HG02798 (cell line): ENCODE results near the gene PADI1.

Experiments used
- ATAC-seq: cut with Tn5 transposase; IDR thresholded peaks from one replicate; pipeline ENCODE4 v1.9.1; 2021; ENCODE audit warnings: mild to moderate bottlenecking; ENCODE audit not compliant: unreplicated experiment, poor library complexity

Gene PADI1

GRCh38 chr1:17212487-17213121, 7.7 kb downstream of the PADI1 start:
- no peak for ATAC-seq

DNA sequence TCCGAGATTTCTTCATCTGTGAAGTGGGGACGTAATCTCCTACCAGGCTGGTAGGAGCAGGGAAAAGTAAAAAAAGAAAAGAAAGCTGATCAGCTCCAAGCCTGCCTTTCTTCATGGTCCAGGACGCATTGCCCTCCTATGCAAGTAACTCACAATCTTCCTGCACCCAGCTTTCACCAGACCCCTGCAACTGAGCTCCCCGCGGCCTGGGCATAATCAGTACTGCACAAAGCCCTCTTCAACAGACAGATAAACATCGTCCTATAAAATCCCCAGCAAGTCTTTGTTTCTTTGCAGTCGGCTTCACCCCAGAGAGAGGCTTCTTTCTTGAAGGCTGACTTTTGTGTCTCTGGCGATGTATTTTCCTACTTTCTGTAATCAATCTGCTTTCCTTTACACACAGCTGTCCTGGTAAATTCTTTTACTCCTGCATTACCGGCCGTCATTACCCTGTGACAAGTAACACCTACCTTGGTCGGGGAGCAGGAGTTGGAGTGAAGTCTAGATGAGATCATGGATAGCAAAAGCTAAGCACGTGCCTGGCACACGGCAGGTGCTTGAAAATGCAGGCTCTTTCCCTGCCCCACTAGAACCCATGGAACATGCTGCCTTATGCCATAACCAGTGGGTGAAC, 8.3 kb downstream of the PADI1 start:
- ATAC-seq = no peak

- no peak for ATAC-seq
Measured at GRCh38 chr1:17213782-17214148, 8.8 kb downstream of the PADI1 start.

DNA sequence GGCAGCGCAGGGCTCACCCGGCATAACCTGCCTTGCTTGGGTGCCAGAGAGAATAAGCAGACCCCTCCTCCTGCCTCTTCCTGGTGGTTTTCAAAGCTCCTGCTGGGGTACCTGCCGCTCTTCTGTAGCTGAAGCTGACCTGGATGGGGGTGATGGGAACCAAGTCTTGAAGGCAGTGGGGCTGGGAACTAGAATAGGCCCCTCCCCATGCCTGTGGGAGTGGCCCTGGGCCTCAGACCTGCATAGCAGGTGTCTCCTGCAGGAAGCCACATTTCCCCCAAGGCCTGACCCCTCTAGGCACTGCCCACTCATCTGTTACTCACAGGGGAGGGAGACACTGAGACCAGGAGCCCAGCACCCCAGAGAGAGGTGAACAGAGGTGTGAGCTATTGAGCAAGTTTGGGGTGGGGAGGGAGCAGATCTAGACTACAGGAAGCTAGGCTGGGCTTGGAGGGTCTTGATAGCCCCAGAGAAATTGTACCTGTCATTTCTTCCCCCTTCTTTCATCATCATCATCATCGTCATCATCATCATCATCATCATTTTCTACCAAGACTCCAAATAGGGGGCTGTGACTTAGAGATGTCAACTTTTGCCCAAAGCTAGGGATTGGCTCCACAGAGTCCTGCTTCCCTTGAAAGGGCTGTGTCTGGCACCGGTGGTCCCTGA, 10.1 kb downstream of the PADI1 start:
- no peak for ATAC-seq

GRCh38 chr1:17215545-17215890, 10.6 kb downstream of the PADI1 start:
- no peak for ATAC-seq

DNA sequence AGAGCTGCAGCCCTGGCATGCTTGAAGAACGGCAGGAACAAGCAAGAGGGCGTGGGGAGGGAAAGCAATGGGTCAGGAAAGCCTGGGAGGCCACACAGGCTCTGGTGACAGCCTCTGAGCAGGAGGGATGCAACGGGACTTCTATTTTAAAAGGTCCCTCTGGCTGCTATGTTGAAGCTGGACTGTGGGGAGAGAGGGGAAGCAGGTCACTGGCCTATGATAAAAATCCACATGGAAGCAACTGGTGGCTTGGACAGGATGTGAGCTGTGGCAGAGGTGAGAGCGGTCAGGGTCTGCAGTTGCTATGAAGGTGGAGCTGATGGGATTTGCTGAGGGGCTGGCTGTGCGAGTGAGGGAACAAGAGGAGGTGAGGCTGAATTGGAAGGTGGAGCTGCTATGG, 11.2 kb downstream of the PADI1 start:
- ATAC-seq = no peak

DNA sequence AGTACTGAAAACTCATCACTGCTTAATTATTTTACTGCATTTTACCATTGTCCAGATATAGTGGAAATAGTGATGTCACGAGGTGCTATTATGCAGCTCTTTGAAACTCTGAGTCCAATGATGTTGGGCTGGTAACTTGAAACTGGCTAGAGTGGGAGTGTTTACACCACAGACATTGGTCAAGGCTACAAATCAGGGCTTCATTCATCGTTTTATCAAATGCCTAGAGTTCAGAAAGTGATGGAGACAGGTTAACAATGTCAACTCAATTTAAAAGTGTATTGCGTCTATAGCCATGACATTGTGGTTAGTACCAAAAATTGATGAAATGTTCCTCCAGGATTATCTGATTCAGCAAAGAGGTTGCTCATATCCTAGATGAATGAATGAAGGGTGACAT, 12.7 kb downstream of the PADI1 start:
- ATAC-seq = no peak

GRCh38 chr1:17218939-17219338, 14.0 kb downstream of the PADI1 start:
- ATAC-seq = no peak

DNA sequence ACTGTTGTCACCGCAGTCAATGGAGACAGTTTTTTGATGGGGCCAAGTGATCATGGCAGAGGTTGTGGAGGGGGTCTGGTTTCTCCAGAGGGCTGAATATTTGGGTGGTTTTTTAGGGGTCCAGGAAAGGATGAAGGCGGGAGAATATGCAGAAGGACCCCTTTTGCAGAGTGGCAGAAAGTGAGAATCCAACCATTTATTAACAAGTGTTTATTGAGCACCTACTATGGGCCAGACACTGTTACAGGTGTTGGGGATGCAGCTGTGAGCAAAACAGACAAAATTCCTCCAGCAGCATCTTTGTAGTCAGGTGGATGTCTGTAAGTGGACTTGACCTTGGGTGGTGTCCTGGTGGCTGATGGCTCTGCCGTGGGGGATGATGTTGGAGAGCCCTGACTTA, 15.4 kb downstream of the PADI1 start:
- no peak for ATAC-seq

DNA sequence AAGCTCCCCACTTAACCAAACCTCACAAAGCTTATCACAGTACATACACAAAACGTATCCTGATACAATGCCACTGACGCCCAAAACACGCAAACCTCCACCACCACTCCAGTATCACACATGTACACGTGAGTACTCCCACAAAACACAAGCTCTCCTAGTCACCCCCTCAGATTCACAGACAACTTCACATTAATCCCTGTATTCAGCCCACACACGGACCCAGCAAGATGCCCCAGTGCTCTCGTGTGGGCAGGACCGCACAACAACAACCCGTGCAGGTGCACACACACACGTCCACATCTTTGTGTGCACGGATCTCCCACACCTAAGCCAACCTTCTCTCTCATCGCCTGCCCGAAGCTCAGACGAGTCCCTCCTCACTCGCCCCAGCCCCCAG, 17.6 kb downstream of the PADI1 start:
- no peak for ATAC-seq

GRCh38 chr1:17224434-17224833, 19.5 kb downstream of the PADI1 start:
- ATAC-seq = no peak

DNA sequence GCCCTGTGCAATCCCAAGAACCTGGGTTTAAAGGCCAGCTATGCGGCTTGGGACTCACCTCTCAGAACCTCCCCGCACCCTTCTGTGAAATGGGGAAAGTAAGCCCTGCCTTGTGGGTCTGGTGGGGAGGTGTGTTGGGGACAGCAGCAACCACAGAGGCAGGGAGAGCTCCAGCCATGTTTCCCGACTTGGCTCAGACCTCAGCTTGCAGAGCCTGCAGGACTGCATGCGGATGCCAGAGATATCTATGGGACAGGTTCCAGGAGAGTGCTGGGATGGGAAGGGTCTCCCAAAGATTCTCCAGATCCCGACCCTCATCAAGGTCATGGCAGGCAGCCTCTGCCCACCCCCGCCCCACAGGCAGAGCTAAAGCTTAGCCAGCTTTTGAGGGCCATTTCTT, 20.2 kb downstream of the PADI1 start:
- no peak for ATAC-seq

DNA sequence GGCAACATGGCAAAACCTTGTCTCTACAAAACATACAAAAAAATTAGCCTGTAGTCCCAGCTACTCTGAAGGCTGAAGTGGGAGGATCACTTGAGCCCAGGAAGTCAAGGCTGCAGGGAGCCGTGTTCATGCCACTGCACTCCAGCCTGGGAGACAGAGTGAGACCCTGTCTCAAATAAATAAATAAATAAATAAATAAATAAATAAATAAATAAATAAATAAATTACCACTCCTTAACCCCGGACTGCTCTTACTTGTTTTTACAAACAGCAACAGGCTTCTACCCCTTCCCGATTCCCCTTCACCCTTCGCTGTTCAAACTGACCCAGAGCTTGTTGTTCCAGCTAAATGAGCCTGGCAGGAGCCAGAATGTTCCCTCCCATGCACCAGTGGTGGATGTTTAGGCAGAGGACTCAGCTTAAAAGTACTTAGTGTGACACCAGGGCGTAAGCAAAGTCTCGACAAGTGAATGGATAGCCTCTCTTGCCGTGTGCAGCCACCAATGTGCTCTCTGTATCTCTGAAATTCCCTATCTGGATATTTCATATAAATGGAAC, 22.5 kb downstream of the PADI1 start:
- ATAC-seq = no peak

DNA sequence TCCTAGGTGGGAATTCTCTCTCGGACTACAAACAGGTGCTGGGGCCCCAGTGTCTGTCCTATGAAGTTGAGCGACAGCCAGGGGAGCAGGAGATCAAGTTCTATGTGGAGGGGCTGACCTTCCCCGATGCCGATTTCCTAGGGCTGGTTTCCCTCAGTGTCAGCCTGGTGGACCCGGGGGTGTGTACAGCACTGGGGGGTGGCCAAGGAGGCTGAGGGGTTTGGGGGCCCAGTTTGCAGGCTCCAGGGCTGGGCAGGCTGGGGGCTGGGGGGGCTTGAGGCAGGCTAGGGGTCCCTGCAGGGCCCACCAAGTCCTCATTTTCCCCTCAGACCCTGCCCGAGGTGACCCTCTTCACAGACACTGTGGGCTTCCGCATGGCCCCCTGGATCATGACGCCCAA, 23.7 kb downstream of the PADI1 start:
- ATAC-seq = no peak

GRCh38 chr1:17229379-17229778, 24.5 kb downstream of the PADI1 start:
- no peak for ATAC-seq

- ATAC-seq = no peak
Measured at GRCh38 chr1:17230106-17230505, 25.2 kb downstream of the PADI1 start.

DNA sequence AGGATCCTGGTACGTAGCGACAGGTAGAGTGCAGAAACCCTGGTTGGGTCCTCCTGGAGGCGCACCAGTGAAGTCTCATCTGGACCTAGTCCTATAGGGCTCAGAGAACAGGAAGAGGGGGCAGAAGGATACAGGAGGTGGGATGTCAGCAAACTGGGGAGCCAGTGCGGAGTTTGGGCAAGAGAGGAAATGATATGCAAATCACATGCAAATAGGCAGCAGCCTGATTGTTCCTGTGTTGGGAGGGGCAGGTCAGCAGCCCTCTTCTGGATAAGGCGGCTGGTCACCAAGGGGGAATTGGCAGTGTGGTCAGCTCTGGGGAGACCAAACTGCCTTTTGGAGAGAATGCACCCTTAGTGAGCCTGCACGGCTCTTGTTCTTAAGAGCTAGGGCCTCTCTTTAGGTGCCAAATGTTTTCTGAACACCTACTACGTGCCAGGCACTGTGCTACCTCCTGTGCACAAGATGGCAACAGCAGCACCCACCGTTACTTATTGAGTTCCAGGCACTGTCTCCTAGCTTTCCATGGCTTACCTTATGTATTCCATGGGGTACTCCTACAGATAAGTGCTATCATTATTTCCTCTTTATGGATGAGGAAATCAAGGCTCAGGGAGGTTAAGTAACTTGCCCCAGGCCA, 25.9 kb downstream of the PADI1 start:
- no peak for ATAC-seq

DNA sequence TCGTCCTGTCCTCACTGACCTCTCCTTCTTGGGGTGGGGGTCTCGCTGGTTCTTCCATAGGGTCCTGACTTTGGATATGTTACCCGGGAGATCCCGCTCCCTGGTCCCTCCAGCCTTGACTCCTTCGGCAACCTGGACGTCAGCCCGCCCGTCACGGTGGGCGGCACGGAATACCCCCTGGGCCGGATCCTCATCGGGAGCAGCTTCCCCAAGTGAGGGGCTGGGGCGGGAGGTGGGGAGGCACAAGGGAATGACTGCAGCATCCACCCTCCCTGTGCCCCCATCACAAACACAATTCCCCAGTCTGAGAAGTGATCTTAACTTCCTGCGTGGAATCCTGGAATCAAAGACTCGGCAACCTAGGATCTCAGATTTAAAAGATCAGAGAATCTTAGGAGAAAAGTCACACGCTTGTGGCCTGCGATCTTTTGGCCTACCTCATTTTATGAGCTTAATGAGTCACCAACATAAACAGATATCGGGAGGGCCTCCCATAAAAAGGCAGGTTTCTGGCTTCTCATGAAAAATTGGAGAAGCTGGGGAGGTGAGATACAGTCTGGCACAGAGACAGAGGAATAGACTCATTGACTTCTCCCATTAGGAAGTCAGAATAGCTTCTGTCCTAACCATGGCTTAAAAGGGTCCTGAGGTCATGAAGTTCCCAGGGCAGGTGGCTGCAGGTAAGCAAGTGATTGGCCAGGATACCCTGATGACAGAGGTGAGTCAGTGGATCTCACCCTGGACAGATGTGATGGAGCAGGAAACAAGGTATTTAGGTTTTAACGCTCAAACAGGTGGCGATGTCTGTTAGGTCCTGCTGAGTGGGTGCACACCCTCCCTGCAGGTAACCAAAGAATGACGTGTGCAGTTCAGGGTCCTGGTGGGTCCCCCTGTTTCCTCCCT, 28.1 kb downstream of the PADI1 start:
- ATAC-seq = no peak

GRCh38 chr1:17233675-17234320, 28.9 kb downstream of the PADI1 start:
- ATAC-seq = no peak

- ATAC-seq = no peak
Measured at GRCh38 chr1:17234405-17234804, 29.5 kb downstream of the PADI1 start.
